RWPE2 (cell line): ENCODE measurements around the gene TENT4B.

Source experiments
- ATAC-seq: fragments of 200-7000 bp; cut with Tn5 transposase; 3 replicates; pipeline ENCODE4 v1.9.1; 2021; ENCODE audit warnings: low read depth
- DNase-seq: peaks from one replicate; pipeline ENCODE4 v3.0.0-alpha.2; 2020; ENCODE audit warnings: low spot score
- H3K27ac ChIP-seq: fragments of 450-650 bp; 2 replicates; pipeline ENCODE4 v1.5.1; 2017; ENCODE audit warnings: mild to moderate bottlenecking; ENCODE audit not compliant: poor library complexity, severe bottlenecking
- H3K27me3 ChIP-seq: fragments of 250-450 bp; sonication (Bioruptor Pico); 2 replicates; pipeline ENCODE4 v1.5.1; 2021; ENCODE audit warnings: mild to moderate bottlenecking, moderate library complexity; ENCODE audit not compliant: insufficient read depth, poor library complexity, severe bottlenecking
- H3K36me3 ChIP-seq: fragments of 250-450 bp; sonication (Bioruptor Pico); 2 replicates; pipeline ENCODE4 v1.5.1; 2020; ENCODE audit warnings: low read depth, mild to moderate bottlenecking, moderate library complexity
- H3K4me1 ChIP-seq: fragments of 250-450 bp; sonication (Bioruptor Pico); 2 replicates; pipeline ENCODE4 v1.5.1; 2021; ENCODE audit warnings: mild to moderate bottlenecking, moderate library complexity; ENCODE audit not compliant: insufficient read depth, poor library complexity, severe bottlenecking
- H3K4me3 ChIP-seq: fragments of 250-450 bp; sonication (Bioruptor Pico); 2 replicates; pipeline ENCODE4 v1.5.1; 2021; ENCODE audit warnings: mild to moderate bottlenecking, moderate library complexity; ENCODE audit not compliant: severe bottlenecking
- H3K9me3 ChIP-seq: fragments of 250-450 bp; sonication (Bioruptor Pico); 2 replicates; pipeline ENCODE4 v1.5.1; 2021; ENCODE audit warnings: mild to moderate bottlenecking, moderate library complexity; ENCODE audit not compliant: severe bottlenecking
- TF ChIP-seq, protein P1 (sequence below): fragments of 450-650 bp; IDR thresholded peaks from one replicate; pipeline ENCODE4 v1.5.1; 2017; ENCODE audit warnings: mild to moderate bottlenecking, moderate library complexity; ENCODE audit not compliant: poor library complexity, severe bottlenecking

The TENT4B gene

DNA sequence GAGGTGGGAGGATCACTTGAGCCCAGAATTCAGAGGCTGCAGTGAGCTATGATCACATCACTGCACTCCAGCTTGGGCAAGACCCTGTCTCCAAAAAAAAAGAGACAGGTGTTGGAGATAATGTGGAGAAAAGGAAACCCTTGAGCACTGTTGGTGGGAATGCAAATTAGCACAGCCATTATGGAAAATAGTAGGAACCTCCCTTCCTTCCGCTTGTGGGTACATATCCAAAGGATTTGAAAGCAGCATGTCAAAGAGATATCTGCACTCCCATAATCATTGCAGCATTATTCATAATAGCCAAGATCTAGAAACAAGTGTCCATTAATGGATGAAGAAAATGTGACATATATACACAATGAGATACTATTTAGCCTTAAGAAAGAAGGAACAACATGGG lies 103.5 kb downstream of the TENT4B start:
- ATAC-seq (no peak), DNase-seq (no peak)
- Histone ChIP-seq H3K36me3 (no peaks in the 10 kb centered on the region), H3K27ac (no peak overlapping the region), H3K4me3 (no peak overlapping the region), H3K9me3 (no peaks in the 10 kb centered on the region), H3K27me3 (no peaks in the 10 kb centered on the region), H3K4me1 (no peaks in the 10 kb centered on the region)
- TF ChIP-seq, protein P1, sequence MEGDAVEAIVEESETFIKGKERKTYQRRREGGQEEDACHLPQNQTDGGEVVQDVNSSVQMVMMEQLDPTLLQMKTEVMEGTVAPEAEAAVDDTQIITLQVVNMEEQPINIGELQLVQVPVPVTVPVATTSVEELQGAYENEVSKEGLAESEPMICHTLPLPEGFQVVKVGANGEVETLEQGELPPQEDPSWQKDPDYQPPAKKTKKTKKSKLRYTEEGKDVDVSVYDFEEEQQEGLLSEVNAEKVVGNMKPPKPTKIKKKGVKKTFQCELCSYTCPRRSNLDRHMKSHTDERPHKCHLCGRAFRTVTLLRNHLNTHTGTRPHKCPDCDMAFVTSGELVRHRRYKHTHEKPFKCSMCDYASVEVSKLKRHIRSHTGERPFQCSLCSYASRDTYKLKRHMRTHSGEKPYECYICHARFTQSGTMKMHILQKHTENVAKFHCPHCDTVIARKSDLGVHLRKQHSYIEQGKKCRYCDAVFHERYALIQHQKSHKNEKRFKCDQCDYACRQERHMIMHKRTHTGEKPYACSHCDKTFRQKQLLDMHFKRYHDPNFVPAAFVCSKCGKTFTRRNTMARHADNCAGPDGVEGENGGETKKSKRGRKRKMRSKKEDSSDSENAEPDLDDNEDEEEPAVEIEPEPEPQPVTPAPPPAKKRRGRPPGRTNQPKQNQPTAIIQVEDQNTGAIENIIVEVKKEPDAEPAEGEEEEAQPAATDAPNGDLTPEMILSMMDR: no peak

DNA sequence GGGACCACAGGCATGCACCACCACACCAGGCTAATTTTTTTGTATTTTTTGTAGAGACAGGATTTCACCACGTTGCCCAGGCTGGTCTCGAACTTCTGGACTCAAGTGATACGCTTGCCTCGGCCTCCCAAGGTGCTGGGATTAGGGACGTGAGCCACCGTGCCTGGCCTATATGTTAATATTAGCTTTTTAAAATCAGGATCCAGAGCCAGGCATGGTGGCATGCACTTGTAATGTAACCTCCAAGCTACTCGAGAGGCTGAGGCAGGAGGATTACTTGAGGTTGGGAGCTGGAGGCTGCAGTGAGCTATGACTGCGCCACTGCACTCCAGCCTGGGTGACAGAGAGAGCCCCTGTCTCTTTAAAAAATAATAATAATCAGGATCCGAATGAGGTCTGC lies 104.8 kb downstream of the TENT4B start:
- H3K27me3 ChIP-seq: no peaks in the 10 kb centered on the region
- ATAC-seq (no peak), DNase-seq (no peak)
- no peak overlapping the region for H3K4me3 ChIP-seq
- TF ChIP-seq, protein P1: no peak
- H3K4me1 ChIP-seq: no peaks in the 10 kb centered on the region
- no peak overlapping the region for H3K27ac ChIP-seq
- H3K9me3 ChIP-seq: no peaks in the 10 kb centered on the region
- H3K36me3 ChIP-seq: no peaks in the 10 kb centered on the region

DNA sequence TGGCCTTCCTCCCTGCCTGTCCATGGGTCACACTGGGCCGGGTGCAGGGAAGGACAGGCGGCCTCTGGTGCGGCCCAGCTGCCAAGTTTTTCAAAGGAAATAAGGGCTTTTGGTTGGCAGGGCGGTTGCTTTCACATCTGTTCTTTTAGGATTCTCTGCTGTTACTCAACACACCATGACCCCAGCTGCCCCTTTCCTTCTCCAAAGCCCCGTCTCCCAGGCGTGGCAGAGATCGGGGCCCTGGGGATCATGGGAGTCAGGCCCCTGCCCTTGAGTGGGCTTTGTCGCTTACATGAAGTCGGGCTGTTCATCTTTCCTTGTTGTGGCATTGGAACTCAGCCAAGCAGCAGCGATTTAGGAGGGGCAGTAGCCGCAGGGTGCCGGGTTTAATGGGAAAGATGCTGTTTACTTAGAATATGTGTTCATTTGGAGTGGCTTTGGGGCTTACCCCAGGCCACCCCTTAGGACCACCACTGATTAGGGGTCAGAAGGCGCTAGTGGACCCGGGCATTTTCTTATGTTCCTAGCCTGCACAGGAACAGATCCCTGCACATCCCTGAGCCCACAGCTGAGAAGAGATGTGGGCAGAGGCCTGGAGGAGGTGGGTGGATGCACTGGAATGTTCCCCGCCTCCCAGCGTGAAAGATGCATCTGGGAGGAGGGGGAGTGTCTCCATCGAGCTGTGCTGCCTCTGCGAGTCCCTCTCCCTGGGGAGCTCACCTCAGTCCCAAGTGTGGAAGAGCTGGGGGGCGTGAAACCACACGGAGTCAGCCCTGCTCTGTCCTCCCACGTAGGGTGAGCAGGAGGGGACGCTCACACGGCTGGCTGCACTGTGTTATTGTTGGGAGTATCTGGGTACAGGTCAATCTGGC lies 106.5 kb downstream of the TENT4B start:
- no peak for DNase-seq
- TF ChIP-seq, protein P1: no peak
- H3K27me3 ChIP-seq: no peaks in the 10 kb centered on the region
- H3K4me1 ChIP-seq: no peaks in the 10 kb centered on the region
- H3K36me3 ChIP-seq: no peaks in the 10 kb centered on the region
- H3K27ac ChIP-seq: no peak overlapping the region
- no peaks in the 10 kb centered on the region for H3K9me3 ChIP-seq
- no peak overlapping the region for H3K4me3 ChIP-seq
- no peak; the same call in 2 of the 3 replicates for ATAC-seq

DNA sequence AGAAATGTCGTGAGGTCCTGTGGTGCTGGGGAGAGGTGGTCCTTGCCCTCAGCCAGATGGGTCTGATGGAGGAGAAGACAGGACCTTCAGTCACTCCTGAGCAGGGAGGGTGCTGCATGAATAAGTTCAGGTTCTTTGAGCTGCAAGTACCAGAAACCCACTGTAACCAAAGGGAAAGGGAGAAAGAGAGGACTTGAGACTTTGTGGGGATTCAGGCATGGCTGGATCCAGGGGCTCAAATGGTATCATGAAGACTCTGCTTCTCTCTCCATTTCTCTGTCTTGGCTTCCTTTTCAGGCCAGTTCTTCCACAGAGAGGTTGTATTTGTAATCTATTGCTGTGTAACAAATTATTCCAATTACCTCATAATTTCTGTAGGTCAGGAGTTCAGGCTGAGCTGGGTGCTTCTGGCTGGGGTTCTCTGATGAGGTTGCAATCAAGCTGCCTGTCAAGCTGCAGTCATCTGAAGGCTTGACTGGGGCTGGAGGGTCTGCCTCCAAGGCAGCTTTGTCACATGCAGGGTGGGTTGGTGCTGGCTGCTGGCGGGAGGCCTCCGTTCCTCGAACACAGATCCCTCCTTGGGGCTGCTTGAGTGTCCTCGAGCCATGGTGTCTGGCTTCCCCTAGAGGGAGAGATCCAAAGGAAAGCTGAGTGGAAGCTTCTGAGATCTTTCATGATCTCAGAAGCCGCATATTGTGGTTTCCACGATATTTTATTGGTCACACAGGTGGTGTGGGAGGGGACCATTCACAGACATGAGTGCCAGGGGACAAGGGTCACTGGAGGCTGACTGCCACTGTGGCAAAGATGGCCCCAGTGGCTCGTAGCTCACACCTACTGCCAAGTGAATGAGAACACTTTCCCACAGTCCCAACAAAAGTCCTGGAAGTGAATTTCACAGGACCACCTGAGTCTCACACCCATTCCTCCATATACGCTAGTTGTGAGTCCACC lies 107.4 kb downstream of the TENT4B start:
- TF ChIP-seq, protein P1: no peak

More for the DNA sequence above, 107.4 kb downstream of the TENT4B start:
- Histone ChIP-seq H3K4me1 (no peaks in the 10 kb centered on the region), H3K27ac (no peak overlapping the region), H3K27me3 (no peaks in the 10 kb centered on the region), H3K4me3 (no peak overlapping the region), H3K36me3 (no peaks in the 10 kb centered on the region), H3K9me3 (no peaks in the 10 kb centered on the region)
- no peak for ATAC-seq
- DNase-seq: no peak
